Subcutaneous adipose tissue (tissue), 4 donors: ENCODE data around the gene CD180. TPM values are rescaled to one million over a fixed set of nuclear protein-coding genes. Genes with fewer than 3 reads are reported as not detected.

Experiments
- CTCF ChIP-seq: fragments of 450-650 bp; IDR thresholded peaks from one replicate; pipeline ENCODE4 v1.5.1; 2016; ENCODE audit warnings: low read depth, mild to moderate bottlenecking, control low read depth, antibody characterized with exemption, moderate library complexity
- total RNA-seq, 4 donors: library from RNA; depleted of rRNA; stranded (reverse); fragments of >200 nt; gene quantifications; one replicate each; pipeline ENCODE4 v1.1.0, GENCODE V29; 2016

CD180 gene
- total RNA-seq = 10 to 100 TPM in 1 of 4 donors, 1 to 10 TPM in 2, under 1 TPM in 1; 0.75 to 11.0 (median 3.2) TPM

GRCh38 chr5:67196537-67197059 is at the start of gene CD180:
Gene CD180 (minus strand): TSS chr5:67196799. CDS start chr5:67196641, 158 bp downstream.
- no peak for TF ChIP-seq CTCF

GRCh38 chr5:67246108-67246507 is 49.5 kb upstream of the CD180 start:
- TF ChIP-seq CTCF = no peak

- no peak for TF ChIP-seq CTCF
Measured at GRCh38 chr5:67245259-67245846, 48.8 kb upstream of the CD180 start.

GRCh38 chr5:67244345-67244793 is 47.8 kb upstream of the CD180 start:
- no peak for TF ChIP-seq CTCF

- no peak for TF ChIP-seq CTCF
Measured at GRCh38 chr5:67243944-67244343, 47.3 kb upstream of the CD180 start.

GRCh38 chr5:67243349-67243748 is 46.8 kb upstream of the CD180 start:
- TF ChIP-seq CTCF = no peak

- TF ChIP-seq CTCF = no peak
Measured at GRCh38 chr5:67241326-67241725, 44.7 kb upstream of the CD180 start.
